A549 (cell line): ENCODE results near the gene SLC35B2. TPM values are rescaled to one million over a fixed set of nuclear protein-coding genes. Genes with fewer than 3 reads are reported as not detected.
A peak's percentile ranks its signal among the peaks of the same experiment; 100 is the strongest.

Experiments
- ATOH8 ChIP-seq: fragments of 250-450 bp; sonication (Bioruptor Pico); IDR thresholded peaks from 2 replicates; pipeline ENCODE4 v1.5.0; 2020; ENCODE audit warnings: low read depth, mild to moderate bottlenecking, moderate library complexity
- BCL3 ChIP-seq: fragments of >200 bp; sonication (Bioruptor Twin); formaldehyde crosslinking; IDR thresholded peaks from 3 replicates; pipeline ENCODE4 v1.6.1; 2016
- CBX8 ChIP-seq: fragments of 200-600 bp; sonication (generic); IDR thresholded peaks from 2 replicates; pipeline ENCODE4 v1.6.1; 2016
- CTCF ChIP-seq: fragments of >200 bp; sonication (Bioruptor Twin); formaldehyde crosslinking; IDR thresholded peaks from 3 replicates; pipeline ENCODE4 v1.5.1; 2016
- EHMT2 ChIP-seq: fragments of 200-600 bp; sonication (generic); IDR thresholded peaks from 2 replicates; pipeline ENCODE4 v1.6.1; 2016; ENCODE audit warnings: antibody characterized with exemption, low read depth, mild to moderate bottlenecking, moderate library complexity
- ELK1 ChIP-seq: fragments of 150-350 bp; IDR thresholded peaks from 2 replicates; pipeline ENCODE4 v1.6.1; 2014; ENCODE audit warnings: low read depth, mild to moderate bottlenecking, low read length
- FOSL2 ChIP-seq, 2 experiments: fragments of 450-650 bp in 1 of 2; fragments of >200 bp in 1 of 2; sonication (Bioruptor Twin) in 1 of 2; formaldehyde crosslinking; IDR thresholded peaks; 2 replicates each; pipeline versions ENCODE4 v1.5.0 to v1.6.1; 2016 to 2020; ENCODE audit warnings: mild to moderate bottlenecking in 1 of 2, moderate library complexity in 1 of 2
- GATA3 ChIP-seq: IDR thresholded peaks from 2 replicates; pipeline ENCODE4 v1.6.1; 2012; ENCODE audit warnings: borderline replicate concordance
- HES2 ChIP-seq: fragments of >200 bp; sonication (Bioruptor Twin); formaldehyde crosslinking; IDR thresholded peaks from 2 replicates; pipeline ENCODE4 v1.6.1; 2016
- HMGXB4 ChIP-seq: fragments of 250-450 bp; sonication (Bioruptor Pico); IDR thresholded peaks from 2 replicates; pipeline ENCODE4 v1.5.0; 2021; ENCODE audit warnings: mild to moderate bottlenecking, moderate library complexity, borderline replicate concordance
- HOXB13 ChIP-seq: fragments of 250-450 bp; sonication (Bioruptor Pico); IDR thresholded peaks from 2 replicates; pipeline ENCODE4 v1.5.0; 2020; ENCODE audit warnings: low read depth, mild to moderate bottlenecking, moderate library complexity
- HOXB5 ChIP-seq: fragments of 250-450 bp; sonication (Bioruptor Pico); IDR thresholded peaks from 2 replicates; pipeline ENCODE4 v1.5.0; 2020; ENCODE audit warnings: mild to moderate bottlenecking, moderate library complexity
- KDM1A ChIP-seq: fragments of 200-600 bp; sonication (generic); IDR thresholded peaks from 2 replicates; pipeline ENCODE4 v1.6.1; 2016; ENCODE audit warnings: low read depth, mild to moderate bottlenecking
- MAFK ChIP-seq: fragments of 450-650 bp; IDR thresholded peaks from 2 replicates; pipeline ENCODE4 v1.6.1; 2014; ENCODE audit not compliant: partially characterized antibody
- MAZ ChIP-seq: fragments of 150-350 bp; IDR thresholded peaks from 2 replicates; pipeline ENCODE4 v1.6.1; 2014; ENCODE audit warnings: antibody characterized with exemption, low read depth, low read length, borderline replicate concordance
- MYC ChIP-seq: IDR thresholded peaks from 2 replicates; pipeline ENCODE4 v1.6.1; 2012; ENCODE audit warnings: mild to moderate bottlenecking, inconsistent platforms, low read length, improper control_type of control experiment, borderline replicate concordance
- PBX3 ChIP-seq: IDR thresholded peaks from 2 replicates; pipeline ENCODE4 v1.6.1; 2012
- RAD21 ChIP-seq, 2 experiments: fragments of >200 bp in 1 of 2; sonication (Bioruptor Twin) in 1 of 2; formaldehyde crosslinking in 1 of 2; IDR thresholded peaks in 1 of 2; conservative IDR thresholded peaks in 1 of 2; 2 replicates in 1 of 2; 3 replicates in 1 of 2; pipeline ENCODE4 v1.6.1; 2012 to 2018; ENCODE audit warnings: inconsistent platforms in 1 of 2
- RARB ChIP-seq: fragments of 250-450 bp; sonication (Bioruptor Pico); IDR thresholded peaks from 2 replicates; pipeline ENCODE4 v1.8.0; 2021; ENCODE audit warnings: mild to moderate bottlenecking, moderate library complexity
- RFX5 ChIP-seq: fragments of 450-650 bp; IDR thresholded peaks from 2 replicates; pipeline ENCODE4 v1.7.1; 2014; ENCODE audit warnings: antibody characterized with exemption, mild to moderate bottlenecking, moderate library complexity
- ZC3H11A ChIP-seq: fragments of 450-650 bp; IDR thresholded peaks from 2 replicates; pipeline ENCODE4 v1.6.1; 2014; ENCODE audit warnings: antibody characterized with exemption, mild to moderate bottlenecking
- ZFP36 ChIP-seq: fragments of 450-650 bp; IDR thresholded peaks from 2 replicates; pipeline ENCODE4 v1.6.1; 2014; ENCODE audit warnings: borderline replicate concordance; ENCODE audit not compliant: partially characterized antibody
- ZNF302 ChIP-seq: fragments of 250-450 bp; sonication (Bioruptor Pico); IDR thresholded peaks from 2 replicates; pipeline ENCODE4 v1.9.0; 2021; ENCODE audit warnings: inconsistent platforms, mild to moderate bottlenecking, moderate library complexity
- ZSCAN20 ChIP-seq: fragments of 250-450 bp; sonication (Bioruptor Pico); IDR thresholded peaks from 2 replicates; pipeline ENCODE4 v1.8.0; 2022; ENCODE audit warnings: mild to moderate bottlenecking, moderate library complexity
- polyA plus RNA-seq, 4 experiments: library from polyadenylated mRNA; depleted of rRNA in 3 of 4; stranded (reverse); fragments of >200 nt; fragmentation: RNase III in 1 of 4; extraction: RNeasy Plus Mini Kit Qiagen cat#74134 plus additional on column Dnase treatment in 1 of 4; gene quantifications; 2 replicates in 3 of 4; 3 replicates in 1 of 4; pipeline ENCODE4 v1.2.3, GENCODE V29; 2011 to 2017

The SLC35B2 gene
- polyA plus RNA-seq, 2 of the 4 experiments (the other 2 are of a cell fraction), result 44.5 to 45.6 TPM

GRCh38 chr6:44246663-44247337 lies 10.5 kb downstream of the SLC35B2 start, which contains the start of gene HSP90AB1 (continued):
- TF ChIP-seq ZC3H11A (no peak), RARB (CRISPR knock-in tag) (no peak), HMGXB4 (CRISPR knock-in tag) (no peak), MAFK (no peak), RFX5 (no peak), EHMT2 (no peak), GATA3 (no peak), HES2 (no peak), MAZ (no peak), BCL3 (peak; percentile 98), KDM1A (no peak), HOXB5 (no peak), MYC (peak; percentile 75; the same call in 1 of the 2 replicates), CBX8 (no peak), ZSCAN20 (CRISPR knock-in tag) (no peak), ELK1 (no peak), PBX3 (peak; percentile 92), CTCF (no peak), HOXB13 (no peak), ZFP36 (no peak), FOSL2 (IDR thresholded peaks at IDR 0.05) (no peak), FOSL2 (CRISPR knock-in tag; IDR thresholded peaks at IDR 0.05) (0 out of 2 replicates have a peak, but pooled peaks have one; percentile 11), ZNF302 (CRISPR knock-in tag) (no peak), ATOH8 (CRISPR knock-in tag) (no peak), RAD21 (conservative IDR thresholded peaks at IDR 0.05 in 1 of 2, IDR thresholded peaks at IDR 0.05 in 1 of 2) (no peak)
